Esophagus (tissue), 2 donors: ENCODE measurements around the gene TNFAIP1. TPM values are rescaled to one million over a fixed set of nuclear protein-coding genes. Genes with fewer than 3 reads are reported as not detected.

Experiments used
- H3K27ac ChIP-seq, 2 donors: one replicate each; pipeline ENCODE4 v1.5.1; 2013; ENCODE audit warnings: low read depth in 2 of 2, mild to moderate bottlenecking in 2 of 2, inconsistent platforms in 1 of 2, low read length in 1 of 2, moderate library complexity in 1 of 2
- H3K27me3 ChIP-seq, 2 donors: one replicate each; pipeline ENCODE4 v1.6.1; 2013; ENCODE audit warnings: low read length in 2 of 2, control low read depth in 1 of 2, mild to moderate bottlenecking in 1 of 2; ENCODE audit not compliant: insufficient read depth in 2 of 2, control insufficient read depth in 1 of 2
- H3K36me3 ChIP-seq, 2 donors: one replicate each; pipeline ENCODE4 v1.6.1; 2013; ENCODE audit warnings: low read length in 1 of 2; ENCODE audit not compliant: control insufficient read depth in 2 of 2, insufficient read depth in 2 of 2
- H3K4me1 ChIP-seq, 2 donors: one replicate each; pipeline ENCODE4 v1.6.1; 2013; ENCODE audit warnings: low read length in 1 of 2; ENCODE audit not compliant: control insufficient read depth in 2 of 2, insufficient read depth in 2 of 2
- H3K4me3 ChIP-seq, 2 donors: one replicate each; pipeline ENCODE4 v1.5.1; 2013; ENCODE audit warnings: low read length in 2 of 2, mild to moderate bottlenecking in 2 of 2, low read depth in 1 of 2, moderate library complexity in 1 of 2
- H3K9me3 ChIP-seq, 2 donors: one replicate each; pipeline ENCODE4 v1.6.1; 2013; ENCODE audit warnings: mild to moderate bottlenecking in 2 of 2, low read depth in 1 of 2, low read length in 1 of 2, moderate library complexity in 1 of 2; ENCODE audit not compliant: control insufficient read depth in 2 of 2, insufficient read depth in 1 of 2
- WGBS, 2 donors: extraction: QIAGEN DNeasy Blood & Tissue Kit; methylation state at CpG; one replicate each; pipeline ENCODE4 v1.1.7; 2013; 5-methylcytosine and 5-hydroxymethylcytosine counted together
- polyA plus RNA-seq, 2 donors: library from polyadenylated mRNA; stranded (reverse); fragments of 200-250 nt; gene quantifications; one replicate each; pipeline ENCODE4 v1.2.3, GENCODE V29; 2013
- donor health status: healthy with polysubstance abuse.
- donor health status: Bipolar disorder and iron deficiency.

The TNFAIP1 gene
- polyA plus RNA-seq, 2 donors: 9.7 to 22.6 TPM

DNA sequence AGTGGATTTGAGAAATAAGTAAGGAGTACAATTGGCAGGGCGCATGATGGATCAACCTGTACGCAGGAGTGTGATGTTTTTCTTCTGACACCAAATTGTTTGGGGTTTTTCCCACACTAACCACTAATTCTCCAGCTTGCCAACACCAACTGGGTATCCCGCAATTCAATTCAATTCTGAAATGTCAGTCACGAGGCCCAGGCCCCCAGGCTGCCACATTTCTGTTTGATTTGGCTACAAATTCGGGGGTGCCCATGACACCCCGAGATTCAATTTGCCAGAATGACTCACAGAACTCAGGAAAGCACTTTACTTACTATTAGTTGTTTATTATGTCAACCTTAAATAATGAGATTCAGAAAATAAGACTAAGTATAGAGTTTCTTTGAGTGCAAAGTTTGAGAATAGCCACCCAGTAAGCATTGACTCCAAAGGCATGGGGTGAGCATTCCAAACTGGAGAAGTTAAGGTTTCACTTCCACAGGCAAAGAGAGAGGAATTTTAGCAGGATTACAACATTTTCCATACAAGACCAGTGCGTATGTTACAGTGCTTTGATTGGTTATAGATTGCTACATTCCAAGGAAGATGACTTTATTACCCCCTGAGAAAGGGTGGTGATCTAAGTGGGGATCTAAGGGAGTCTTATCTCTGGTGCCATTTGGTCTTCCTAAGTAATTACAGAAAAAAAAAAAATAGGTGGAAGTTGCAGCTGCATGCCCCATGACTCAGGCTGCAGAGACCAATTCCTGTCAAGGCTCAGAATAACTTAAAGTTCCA, 59.0 kb downstream of the TNFAIP1 start:
- H3K9me3 ChIP-seq: no peaks in the 10 kb centered on the region
- H3K4me3 ChIP-seq: no peak overlapping the region
- H3K4me1 ChIP-seq: no peaks in the 10 kb centered on the region
- peaks cover 10 to 20% of the 10 kb centered on the region in 2 donors for H3K36me3 ChIP-seq
- no peaks in the 10 kb centered on the region for H3K27me3 ChIP-seq
- WGBS, 2 donors: 61 to 72% methylated on average over 7 of the region's 7 CpGs
- H3K27ac ChIP-seq: no peak overlapping the region

DNA sequence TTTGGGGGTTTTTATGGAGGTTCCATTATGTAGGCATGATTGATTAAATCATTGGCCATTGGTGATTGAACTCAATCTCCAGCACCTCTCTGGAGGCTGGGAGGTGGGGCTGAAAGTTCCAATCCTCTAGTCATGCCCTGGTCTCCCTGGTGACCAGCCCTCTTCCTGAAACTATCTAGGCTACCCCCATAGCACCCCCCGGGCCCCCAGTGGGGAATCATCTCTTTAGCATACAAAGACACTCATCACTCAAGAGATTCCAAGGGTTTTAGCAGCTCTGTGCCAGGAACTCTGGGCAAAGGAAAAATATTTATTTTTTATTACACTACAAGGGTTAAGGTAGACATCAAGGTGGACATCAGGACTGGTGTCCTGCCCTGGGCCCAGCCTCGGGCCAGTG, 59.9 kb downstream of the TNFAIP1 start:
- no peaks in the 10 kb centered on the region for H3K9me3 ChIP-seq
- H3K27ac ChIP-seq: no peak overlapping the region
- peaks cover 10 to 23% of the 10 kb centered on the region in 2 donors for H3K36me3 ChIP-seq
- no peak overlapping the region for H3K4me3 ChIP-seq
- H3K4me1 ChIP-seq: no peaks in the 10 kb centered on the region
- 59 to 74% methylated on average over 2 of the region's 2 CpGs for WGBS, 2 donors
- no peaks in the 10 kb centered on the region for H3K27me3 ChIP-seq

DNA sequence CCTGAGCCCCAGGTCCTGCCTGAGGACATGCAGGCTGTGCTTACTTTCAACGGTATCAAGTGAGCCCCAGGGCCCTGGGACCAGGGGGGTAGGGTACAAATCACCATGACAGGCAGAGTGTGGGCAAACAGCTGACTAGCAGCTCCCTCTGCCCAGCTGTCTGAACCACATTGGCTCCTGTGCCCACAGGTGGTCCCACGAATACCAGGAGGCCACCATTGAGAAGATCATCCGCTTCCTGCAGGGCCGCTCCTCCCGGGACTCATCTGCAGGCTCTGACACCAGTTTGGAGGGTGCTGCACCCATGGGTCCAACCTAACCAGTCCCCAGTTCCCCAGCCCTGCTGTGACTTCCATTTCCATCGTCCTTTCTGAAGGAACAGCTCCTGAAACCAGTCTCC, 60.4 kb downstream of the TNFAIP1 start:
- H3K9me3 ChIP-seq: no peaks in the 10 kb centered on the region
- H3K4me3 ChIP-seq: no peak overlapping the region
- no peaks in the 10 kb centered on the region for H3K27me3 ChIP-seq
- H3K27ac ChIP-seq: no peak overlapping the region
- H3K4me1 ChIP-seq: no peaks in the 10 kb centered on the region
- 85 to 88% methylated on average over 6 of the region's 6 CpGs for WGBS, 2 donors
- peaks cover 10 to 20% of the 10 kb centered on the region in 2 donors for H3K36me3 ChIP-seq

Other genes with a start within 250 kb of the TNFAIP1 start
- 1 to 10 TPM; 7.4 to 8.9 TPM for gene TMEM97, start 16.6 kb upstream of the TNFAIP1 start, polyA plus RNA-seq
- 10 to 100 TPM; 23.3 to 35.7 TPM for gene IFT20, start 289 bp upstream of the TNFAIP1 start, polyA plus RNA-seq
- gene POLDIP2, start 21.8 kb downstream of the TNFAIP1 start, polyA plus RNA-seq: 10 to 100 TPM; 29.8 to 69.3 TPM
- not detected for gene SEBOX, start 29.4 kb downstream of the TNFAIP1 start, polyA plus RNA-seq
- under 1 TPM; 0.22 to 0.51 TPM for gene VTN, start 34.5 kb downstream of the TNFAIP1 start, polyA plus RNA-seq
- 1 to 10 TPM; 3.0 to 4.4 TPM for gene SARM1, start 35.9 kb downstream of the TNFAIP1 start, polyA plus RNA-seq
- 1 to 10 TPM in 1 of 2 donors, under 1 TPM in 1; 0.86 to 1.6 TPM for gene SLC46A1, start 70.5 kb downstream of the TNFAIP1 start, polyA plus RNA-seq
- gene SLC13A2, start 137.9 kb downstream of the TNFAIP1 start, polyA plus RNA-seq: under 1 TPM in 1 of 2 donors, not detected in 1; 0.02 TPM
- gene FOXN1, start 170.6 kb downstream of the TNFAIP1 start, polyA plus RNA-seq: 10 to 100 TPM in 1 of 2 donors, 1 to 10 TPM in 1; 8.8 to 10.6 TPM
- gene UNC119, start 216.9 kb downstream of the TNFAIP1 start, polyA plus RNA-seq: 10 to 100 TPM; 15.3 to 20.1 TPM
- 10 to 100 TPM in 1 of 2 donors, 1 to 10 TPM in 1; 9.8 to 30.7 TPM for gene PIGS, start 235.8 kb downstream of the TNFAIP1 start, polyA plus RNA-seq
- gene ALDOC, start 241.1 kb downstream of the TNFAIP1 start, polyA plus RNA-seq: 10 to 100 TPM; 21.3 to 24.0 TPM